A549 (cell line): ENCODE measurements around the gene DHRS3. TPM values are rescaled to one million over a fixed set of nuclear protein-coding genes. Genes with fewer than 3 reads are reported as not detected.
"Not testable (repeated sequence)": the region's sequence is repeated elsewhere in the genome, so short reads cannot be mapped to it uniquely, and the experiment has no call there.

Source experiments
- ATAC-seq, 2 experiments: fragments of 200-7000 bp in 1 of 2; fragments of >200 bp in 1 of 2; cut with Nextera tagmentation in 1 of 2; cut with Tn5 transposase in 1 of 2; 3 replicates each; pipeline versions ENCODE4 v1.8.0 to v1.9.1; 2018 to 2020; ENCODE audit warnings: mild to moderate bottlenecking in 1 of 2, moderate library complexity in 1 of 2
- CTCF ChIA-PET: fragments of 300-600 bp; sonication (Branson Sonifier 250); formaldehyde crosslinking; extraction: SDS; loops from one replicate; lab custom pipeline; 2021; ENCODE audit warnings: antibody characterized with exemption, inconsistent platforms; lab: Yijun Ruan, JAX
- POLR2A ChIA-PET: fragments of 350-600 bp; formaldehyde crosslinking; extraction: SDS; loops from one replicate; lab custom pipeline; 2021; ENCODE audit warnings: antibody characterized with exemption, inconsistent platforms; lab: Yijun Ruan, JAX
- DNase-seq, 2 experiments: peaks; one replicate each; pipeline versions ENCODE4 v3.0.0 to v3.0.0-alpha.2; 2011 to 2016; ENCODE audit warnings: low read depth in 1 of 2, low spot score in 1 of 2
- FAIRE-seq: peaks from 2 replicates; lab custom pipeline; 2011; peaks lifted over from hg19 to GRCh38; lab: Jason Lieb, UNC
- H3K27ac ChIP-seq, 2 experiments: fragments of >200 bp; sonication (Bioruptor Twin); formaldehyde crosslinking; 3 replicates each; pipeline ENCODE4 v1.5.1; 2016 to 2017
- H3K4me1 ChIP-seq: fragments of >200 bp; sonication (Bioruptor Twin); formaldehyde crosslinking; 3 replicates; pipeline ENCODE4 v1.6.1; 2016
- H3K4me2 ChIP-seq: fragments of >200 bp; sonication (Bioruptor Twin); formaldehyde crosslinking; 3 replicates; pipeline ENCODE4 v1.6.1; 2016
- H3K4me3 ChIP-seq: fragments of >200 bp; sonication (Bioruptor Twin); formaldehyde crosslinking; 3 replicates; pipeline ENCODE4 v1.5.1; 2016
- H3K9me3 ChIP-seq: fragments of >200 bp; sonication (Bioruptor Twin); formaldehyde crosslinking; 3 replicates; pipeline ENCODE4 v1.6.1; 2016
- FOSB ChIP-seq: fragments of 250-450 bp; sonication (Bioruptor Pico); IDR thresholded peaks from 2 replicates; pipeline ENCODE4 v1.5.0; 2020; ENCODE audit warnings: mild to moderate bottlenecking, moderate library complexity
- FOXS1 ChIP-seq: fragments of 250-450 bp; sonication (Bioruptor Pico); IDR thresholded peaks from 2 replicates; pipeline ENCODE4 v1.5.0; 2020; ENCODE audit warnings: mild to moderate bottlenecking, moderate library complexity
- GATA3 ChIP-seq: IDR thresholded peaks from 2 replicates; pipeline ENCODE4 v1.6.1; 2012; ENCODE audit warnings: borderline replicate concordance
- HOXB13 ChIP-seq: fragments of 250-450 bp; sonication (Bioruptor Pico); IDR thresholded peaks from 2 replicates; pipeline ENCODE4 v1.5.0; 2020; ENCODE audit warnings: low read depth, mild to moderate bottlenecking, moderate library complexity
- MYC ChIP-seq: IDR thresholded peaks from 2 replicates; pipeline ENCODE4 v1.6.1; 2012; ENCODE audit warnings: mild to moderate bottlenecking, inconsistent platforms, low read length, improper control_type of control experiment, borderline replicate concordance
- POLR2A ChIP-seq: IDR thresholded peaks from 2 replicates; pipeline ENCODE4 v1.6.1; 2012; ENCODE audit warnings: mild to moderate bottlenecking, low read length
- POLR2AphosphoS2 ChIP-seq: conservative IDR thresholded peaks from 2 replicates; pipeline ENCODE4 v1.6.1; 2012; ENCODE audit warnings: low read length, improper control_type of control experiment, inconsistent platforms
- RAD21 ChIP-seq, 2 experiments: fragments of >200 bp in 1 of 2; sonication (Bioruptor Twin) in 1 of 2; formaldehyde crosslinking in 1 of 2; IDR thresholded peaks in 1 of 2; conservative IDR thresholded peaks in 1 of 2; 2 replicates in 1 of 2; 3 replicates in 1 of 2; pipeline ENCODE4 v1.6.1; 2012 to 2018; ENCODE audit warnings: inconsistent platforms in 1 of 2
- WGBS: methylation state at CpG from one replicate; pipeline ENCODE4 v1.1.6; 2017; ENCODE audit errors: missing lambda C conversion rate; 5-methylcytosine and 5-hydroxymethylcytosine counted together
- polyA plus RNA-seq, 4 experiments: library from polyadenylated mRNA; depleted of rRNA in 3 of 4; stranded (reverse); fragments of >200 nt; fragmentation: RNase III in 1 of 4; extraction: RNeasy Plus Mini Kit Qiagen cat#74134 plus additional on column Dnase treatment in 1 of 4; gene quantifications; 2 replicates in 3 of 4; 3 replicates in 1 of 4; pipeline ENCODE4 v1.2.3, GENCODE V29; 2011 to 2017
- TF ChIP-seq, protein P1 (sequence below): fragments of 450-650 bp; IDR thresholded peaks from 2 replicates; pipeline ENCODE4 v1.6.1; 2014; ENCODE audit warnings: antibody characterized with exemption
- TF ChIP-seq, protein P2 (sequence below): fragments of >200 bp; sonication (Bioruptor Twin); formaldehyde crosslinking; IDR thresholded peaks from 3 replicates; pipeline ENCODE4 v1.6.1; 2016
- TF ChIP-seq, protein P3 (sequence below): fragments of 250-450 bp; sonication (Bioruptor Pico); IDR thresholded peaks from 2 replicates; pipeline ENCODE4 v1.5.0; 2020; ENCODE audit warnings: low read depth, mild to moderate bottlenecking, moderate library complexity
- TF ChIP-seq, protein P4 (sequence below): IDR thresholded peaks from 2 replicates; pipeline ENCODE4 v1.6.1; 2012

DHRS3 gene
- polyA plus RNA-seq, 2 of the 4 experiments (the other 2 are of a cell fraction): 62.7 to 79.7 TPM

DNA sequence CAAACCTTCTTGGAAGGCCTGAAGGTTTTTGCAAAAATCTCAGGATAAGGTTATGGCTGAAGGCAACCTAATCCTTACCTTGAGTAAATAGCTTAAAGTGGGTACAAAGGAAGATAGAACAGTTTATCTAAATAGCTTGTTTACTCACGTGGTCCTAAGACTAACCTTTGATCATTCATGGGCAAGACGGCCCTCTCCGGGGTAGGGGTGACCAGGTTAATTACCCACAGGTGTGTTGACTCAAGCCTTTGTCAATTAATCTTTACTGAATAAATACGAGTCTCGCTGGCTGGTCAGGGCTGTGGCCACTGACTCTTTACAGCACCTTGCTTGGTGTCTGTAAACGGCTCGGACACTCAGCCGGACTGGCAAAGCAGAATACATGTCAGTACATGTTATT, 36.6 kb upstream of the DHRS3 start:
- no peak for DNase-seq
- ChIA-PET CTCF (interaction anchor here (1.7 kb wide), 1 partner anchor 341 kb away, joined by 7 read pairs; no protein-coding TSS in a partner anchor), POLR2A (no interaction called here)
- Histone ChIP-seq H3K4me2 (no peak overlapping the region), H3K4me3 (no peak overlapping the region)
- no peak for FAIRE-seq
- TF ChIP-seq MYC: no peak
- TF ChIP-seq, all 56 proteins: peak for 0
- no peak for ATAC-seq
- Histone ChIP-seq H3K27ac (no peak overlapping the region), H3K9me3 (no peaks in the 10 kb centered on the region), H3K4me1 (0 out of 3 replicates have a peak, but pooled peaks cover 4% of the 10 kb centered on the region)
- WGBS: 75% methylated on average over 8 of the region's 8 CpGs

DNA sequence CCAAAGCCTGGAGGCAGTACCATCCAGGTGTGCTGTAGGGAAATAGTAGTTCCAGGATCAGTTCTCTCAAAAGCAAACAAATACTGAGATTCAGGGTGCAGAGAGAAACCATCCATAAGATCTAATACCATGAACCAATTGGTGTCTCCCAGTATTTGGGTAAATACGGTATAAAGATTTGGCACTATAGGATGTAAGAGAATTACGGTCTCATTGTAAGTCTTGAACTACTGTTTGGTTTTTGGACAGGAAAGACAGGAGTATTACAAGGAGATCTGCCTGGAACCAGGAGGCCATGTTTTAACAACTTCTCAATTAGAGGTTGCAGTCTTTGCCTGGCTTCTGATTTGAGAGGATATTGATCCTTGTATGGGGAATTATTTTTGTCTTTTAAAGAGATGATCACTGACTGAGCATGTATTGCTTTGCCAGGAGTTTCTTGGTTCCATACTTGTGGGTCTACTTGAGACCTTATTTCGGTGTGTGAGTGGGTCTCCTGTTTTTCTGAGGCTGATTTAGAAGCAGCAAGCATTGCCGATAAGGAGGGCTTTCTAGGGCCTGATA, 36.1 kb upstream of the DHRS3 start:
- DNase-seq (peak in 1 of 2 experiments; percentile 18), ATAC-seq (peak in 1 of 2 experiments; percentile 56; a peak in 2 of 6 replicates), FAIRE-seq (no peak)
- Histone ChIP-seq H3K27ac (no peak overlapping the region), H3K4me2 (no peak overlapping the region)
- POLR2A ChIA-PET: no interaction called here
- WGBS: 70% methylated on average over 4 of the region's 4 CpGs
- CTCF ChIA-PET: no interaction called here
- TF ChIP-seq POLR2AphosphoS2: no peak
- TF ChIP-seq POLR2A: no peak
- no peak for TF ChIP-seq FOXS1 (CRISPR knock-in tag)
- no peak for TF ChIP-seq FOSB (CRISPR knock-in tag)
- TF ChIP-seq, protein P1, sequence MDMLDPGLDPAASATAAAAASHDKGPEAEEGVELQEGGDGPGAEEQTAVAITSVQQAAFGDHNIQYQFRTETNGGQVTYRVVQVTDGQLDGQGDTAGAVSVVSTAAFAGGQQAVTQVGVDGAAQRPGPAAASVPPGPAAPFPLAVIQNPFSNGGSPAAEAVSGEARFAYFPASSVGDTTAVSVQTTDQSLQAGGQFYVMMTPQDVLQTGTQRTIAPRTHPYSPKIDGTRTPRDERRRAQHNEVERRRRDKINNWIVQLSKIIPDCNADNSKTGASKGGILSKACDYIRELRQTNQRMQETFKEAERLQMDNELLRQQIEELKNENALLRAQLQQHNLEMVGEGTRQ: no peak
- TF ChIP-seq, protein P2, sequence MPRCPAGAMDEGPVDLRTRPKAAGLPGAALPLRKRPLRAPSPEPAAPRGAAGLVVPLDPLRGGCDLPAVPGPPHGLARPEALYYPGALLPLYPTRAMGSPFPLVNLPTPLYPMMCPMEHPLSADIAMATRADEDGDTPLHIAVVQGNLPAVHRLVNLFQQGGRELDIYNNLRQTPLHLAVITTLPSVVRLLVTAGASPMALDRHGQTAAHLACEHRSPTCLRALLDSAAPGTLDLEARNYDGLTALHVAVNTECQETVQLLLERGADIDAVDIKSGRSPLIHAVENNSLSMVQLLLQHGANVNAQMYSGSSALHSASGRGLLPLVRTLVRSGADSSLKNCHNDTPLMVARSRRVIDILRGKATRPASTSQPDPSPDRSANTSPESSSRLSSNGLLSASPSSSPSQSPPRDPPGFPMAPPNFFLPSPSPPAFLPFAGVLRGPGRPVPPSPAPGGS: no peak
- no peak for TF ChIP-seq RAD21 (conservative IDR thresholded peaks at IDR 0.05 in 1 of 2, IDR thresholded peaks at IDR 0.05 in 1 of 2)
- TF ChIP-seq HOXB13 (CRISPR knock-in tag): no peak
- TF ChIP-seq, protein P3, sequence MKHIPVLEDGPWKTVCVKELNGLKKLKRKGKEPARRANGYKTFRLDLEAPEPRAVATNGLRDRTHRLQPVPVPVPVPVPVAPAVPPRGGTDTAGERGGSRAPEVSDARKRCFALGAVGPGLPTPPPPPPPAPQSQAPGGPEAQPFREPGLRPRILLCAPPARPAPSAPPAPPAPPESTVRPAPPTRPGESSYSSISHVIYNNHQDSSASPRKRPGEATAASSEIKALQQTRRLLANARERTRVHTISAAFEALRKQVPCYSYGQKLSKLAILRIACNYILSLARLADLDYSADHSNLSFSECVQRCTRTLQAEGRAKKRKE (CRISPR knock-in tag): no peak
- TF ChIP-seq GATA3: no peak
- TF ChIP-seq, all 56 proteins: peak for 0
- Histone ChIP-seq H3K9me3 (no peaks in the 10 kb centered on the region), H3K4me1 (0 out of 3 replicates have a peak, but pooled peaks cover 4% of the 10 kb centered on the region), H3K4me3 (no peak overlapping the region)

DNA sequence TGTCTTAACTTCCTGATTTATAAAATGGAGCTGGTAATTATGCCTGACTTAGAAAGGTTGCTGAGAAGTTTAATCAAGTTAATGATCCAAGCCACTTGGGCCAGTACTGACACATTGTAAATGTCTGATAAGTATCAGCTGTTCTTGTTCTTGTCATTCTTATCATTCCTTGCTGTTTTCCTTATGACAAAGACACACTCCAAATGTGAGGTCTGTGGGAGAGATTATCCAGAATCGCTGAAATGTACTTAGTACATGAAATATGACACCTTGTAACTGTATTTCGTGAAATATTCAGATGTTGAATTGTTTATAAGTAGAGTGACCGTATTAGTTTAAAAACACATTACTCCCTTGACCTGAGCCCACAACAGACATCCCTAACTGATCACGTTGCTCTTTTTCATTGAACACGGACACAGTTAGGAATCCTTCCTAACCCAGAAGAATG, 32.0 kb upstream of the DHRS3 start:
- FAIRE-seq: no peak
- POLR2A ChIA-PET: no interaction called here

DNA sequence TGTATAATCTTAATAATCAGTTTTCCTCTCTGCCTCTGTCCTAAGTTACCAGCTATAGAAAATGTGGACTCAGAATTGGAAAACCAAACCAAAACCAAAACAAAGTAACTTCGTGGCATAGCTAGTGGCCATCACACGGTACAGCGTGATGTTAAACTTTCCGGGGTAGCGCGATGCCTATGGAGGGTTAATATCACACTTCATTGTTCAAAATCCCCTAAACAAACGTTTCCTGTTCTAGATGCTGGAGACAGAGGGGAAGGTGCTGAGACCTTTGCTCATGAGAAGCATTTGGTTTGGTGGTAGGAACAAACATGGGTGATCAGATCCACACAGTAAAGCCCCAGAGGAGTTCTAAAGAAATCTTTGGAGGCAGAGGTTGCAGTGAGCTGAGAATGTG, 30.7 kb upstream of the DHRS3 start:
- Histone ChIP-seq H3K4me3 (no peak overlapping the region), H3K27ac (no peak overlapping the region), H3K4me1 (no peaks in the 10 kb centered on the region), H3K9me3 (no peaks in the 10 kb centered on the region), H3K4me2 (no peak overlapping the region)
- TF ChIP-seq, protein P4, sequence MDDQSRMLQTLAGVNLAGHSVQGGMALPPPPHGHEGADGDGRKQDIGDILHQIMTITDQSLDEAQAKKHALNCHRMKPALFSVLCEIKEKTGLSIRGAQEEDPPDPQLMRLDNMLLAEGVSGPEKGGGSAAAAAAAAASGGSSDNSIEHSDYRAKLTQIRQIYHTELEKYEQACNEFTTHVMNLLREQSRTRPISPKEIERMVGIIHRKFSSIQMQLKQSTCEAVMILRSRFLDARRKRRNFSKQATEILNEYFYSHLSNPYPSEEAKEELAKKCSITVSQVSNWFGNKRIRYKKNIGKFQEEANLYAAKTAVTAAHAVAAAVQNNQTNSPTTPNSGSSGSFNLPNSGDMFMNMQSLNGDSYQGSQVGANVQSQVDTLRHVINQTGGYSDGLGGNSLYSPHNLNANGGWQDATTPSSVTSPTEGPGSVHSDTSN: no peak
- DNase-seq (no peak), FAIRE-seq (no peak), ATAC-seq (no peak)
- POLR2A ChIA-PET: no interaction called here
- 81% methylated on average over 7 of the region's 7 CpGs for WGBS
- CTCF ChIA-PET: interaction anchor here (1.3 to 4.9 kb wide), 2 partner anchors 10 to 19 kb away, joined by 3 to 26 read pairs; no protein-coding TSS in a partner anchor

More for the DNA sequence above, 32.0 kb upstream of the DHRS3 start:
- no peak overlapping the region for H3K4me2 ChIP-seq
- 59% methylated on average over 5 of the region's 5 CpGs for WGBS
- no peaks in the 10 kb centered on the region for H3K9me3 ChIP-seq
- no peak for TF ChIP-seq FOSB (CRISPR knock-in tag)
- DNase-seq (no peak), ATAC-seq (no peak)
- no peaks in the 10 kb centered on the region for H3K4me1 ChIP-seq
- H3K4me3 ChIP-seq: no peak overlapping the region
- no peak overlapping the region for H3K27ac ChIP-seq
- CTCF ChIA-PET: interaction anchor here (0.8 to 4.9 kb wide), 4 partner anchors 9 to 378 kb away, joined by 3 to 26 read pairs (median 4); no protein-coding TSS in a partner anchor

DNA sequence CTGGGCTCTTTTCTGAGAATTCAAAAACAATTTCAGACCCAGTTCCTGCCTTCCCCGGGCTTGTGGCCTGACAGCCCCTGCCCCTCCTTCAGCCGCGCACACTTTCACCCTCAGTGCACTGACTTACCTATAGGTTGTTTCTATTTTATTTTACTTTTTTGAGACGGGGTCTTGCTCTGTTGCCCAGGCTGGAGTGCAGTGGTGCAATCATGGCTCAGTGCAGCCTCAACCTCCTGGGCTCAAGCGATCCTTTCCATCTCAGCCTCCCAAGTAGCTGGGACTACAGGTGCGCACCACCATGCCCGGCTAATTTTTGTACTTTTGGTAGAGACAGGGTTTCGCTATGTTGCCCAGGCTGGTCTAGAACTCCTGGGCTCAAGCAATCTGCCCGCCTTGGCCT, 27.4 kb upstream of the DHRS3 start:
- CTCF ChIA-PET: interaction anchor here (0.7 to 1.2 kb wide), 2 partner anchors 14 to 18 kb away, joined by 3 to 5 read pairs; no protein-coding TSS in a partner anchor
- POLR2A ChIA-PET, H3K4me3 ChIP-seq, H3K4me2 ChIP-seq, ATAC-seq, H3K4me1 ChIP-seq, FAIRE-seq, H3K27ac ChIP-seq, DNase-seq, H3K9me3 ChIP-seq: not testable (repeated sequence)
- WGBS: 74% methylated on average over 9 of the region's 9 CpGs
